ENCODE data around the gene APH1B.

Gene APH1B

DNA sequence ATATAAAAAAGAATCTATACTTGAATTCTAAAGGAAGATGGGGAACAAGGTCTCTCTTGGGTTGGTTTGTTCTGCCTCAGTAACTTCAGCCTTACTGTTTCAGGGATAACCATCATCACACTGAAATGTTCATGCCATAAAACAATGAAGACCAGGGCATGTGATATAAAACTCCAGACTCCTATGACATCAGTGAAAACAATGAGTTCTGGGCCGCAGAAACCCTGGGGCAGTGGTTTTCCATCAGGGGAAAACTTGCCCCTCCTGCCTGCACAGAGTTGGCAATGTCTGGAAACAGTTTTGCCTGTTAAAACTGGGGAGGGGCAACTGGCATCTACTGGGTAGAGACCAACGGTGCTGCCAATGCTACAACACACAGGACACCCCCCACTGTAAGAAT lies 57.4 kb downstream of the APH1B start:
- TF ChIP-seq, protein P1, sequence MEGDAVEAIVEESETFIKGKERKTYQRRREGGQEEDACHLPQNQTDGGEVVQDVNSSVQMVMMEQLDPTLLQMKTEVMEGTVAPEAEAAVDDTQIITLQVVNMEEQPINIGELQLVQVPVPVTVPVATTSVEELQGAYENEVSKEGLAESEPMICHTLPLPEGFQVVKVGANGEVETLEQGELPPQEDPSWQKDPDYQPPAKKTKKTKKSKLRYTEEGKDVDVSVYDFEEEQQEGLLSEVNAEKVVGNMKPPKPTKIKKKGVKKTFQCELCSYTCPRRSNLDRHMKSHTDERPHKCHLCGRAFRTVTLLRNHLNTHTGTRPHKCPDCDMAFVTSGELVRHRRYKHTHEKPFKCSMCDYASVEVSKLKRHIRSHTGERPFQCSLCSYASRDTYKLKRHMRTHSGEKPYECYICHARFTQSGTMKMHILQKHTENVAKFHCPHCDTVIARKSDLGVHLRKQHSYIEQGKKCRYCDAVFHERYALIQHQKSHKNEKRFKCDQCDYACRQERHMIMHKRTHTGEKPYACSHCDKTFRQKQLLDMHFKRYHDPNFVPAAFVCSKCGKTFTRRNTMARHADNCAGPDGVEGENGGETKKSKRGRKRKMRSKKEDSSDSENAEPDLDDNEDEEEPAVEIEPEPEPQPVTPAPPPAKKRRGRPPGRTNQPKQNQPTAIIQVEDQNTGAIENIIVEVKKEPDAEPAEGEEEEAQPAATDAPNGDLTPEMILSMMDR (IDR thresholded peaks at IDR 0.05; ENCODE audit: control insufficient read depth, extremely low read depth, insufficient read depth), result no peak
- no peak for DNase-seq (ENCODE audit: low read depth)
- H3K4me3 ChIP-seq (ENCODE audit: low read depth, low read length), result no peak overlapping the region

DNA sequence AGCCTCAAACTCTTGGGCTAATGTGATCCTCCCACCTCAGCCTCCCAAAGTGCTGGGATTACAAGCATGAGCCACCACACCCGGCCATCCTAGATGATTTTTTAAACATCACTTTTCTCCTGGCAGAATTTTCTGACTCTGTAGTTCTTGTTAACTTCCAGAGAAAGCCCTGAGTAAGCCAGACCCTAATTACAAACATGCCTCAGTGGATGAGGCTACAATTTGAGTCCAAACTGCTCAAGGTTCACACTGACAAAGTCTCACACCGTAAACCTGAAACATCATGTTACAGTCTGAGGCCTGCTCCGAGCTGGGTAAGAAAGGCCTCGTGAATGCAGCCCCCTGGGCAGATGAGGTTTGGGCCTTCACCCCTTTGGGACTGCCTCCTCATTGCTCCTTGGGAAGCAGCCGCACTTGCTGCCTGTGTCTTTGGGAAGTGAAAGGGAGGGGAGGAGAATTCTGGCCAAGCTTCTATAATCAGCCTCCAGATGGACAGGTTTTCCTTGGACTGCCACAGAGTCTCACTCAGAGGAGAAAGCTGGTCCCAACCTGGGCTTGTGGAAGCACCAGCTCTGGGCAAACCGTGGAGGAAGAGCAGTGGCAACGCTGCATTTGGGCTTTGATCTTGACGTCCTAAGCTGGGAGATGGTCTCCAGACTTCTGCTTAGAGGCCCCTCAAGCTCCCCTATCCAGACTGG lies 58.3 kb downstream of the APH1B start:
- TF ChIP-seq, protein P1 (IDR thresholded peaks at IDR 0.05; ENCODE audit: control insufficient read depth, extremely low read depth, insufficient read depth), result no peak
- no peak overlapping the region for H3K4me3 ChIP-seq (ENCODE audit: low read depth, low read length)
- no peak for DNase-seq (ENCODE audit: low read depth)

DNA sequence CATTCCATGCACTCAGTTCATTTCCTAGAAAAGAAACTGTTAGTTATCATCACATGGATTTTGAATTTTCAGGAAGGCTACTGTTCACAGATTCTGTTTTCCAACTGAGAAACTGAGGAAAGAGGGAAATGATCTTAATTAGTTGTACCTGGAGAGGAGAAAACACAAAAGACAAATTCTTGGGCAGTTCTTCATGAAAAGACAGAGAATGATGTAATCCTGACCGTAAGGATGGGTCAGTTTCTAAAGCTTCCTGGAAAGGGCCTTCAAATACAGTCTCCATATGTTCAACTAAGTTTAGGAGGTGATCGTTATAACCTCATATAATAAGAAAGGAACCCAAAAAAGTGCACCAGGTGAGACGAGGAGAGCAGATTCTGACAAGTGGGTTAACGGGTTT lies 59.6 kb downstream of the APH1B start:
- TF ChIP-seq, protein P1 (IDR thresholded peaks at IDR 0.05; ENCODE audit: control insufficient read depth, extremely low read depth, insufficient read depth), result no peak
- H3K4me3 ChIP-seq (ENCODE audit: low read depth, low read length), result no peak overlapping the region
- no peak for DNase-seq (ENCODE audit: low read depth)

DNA sequence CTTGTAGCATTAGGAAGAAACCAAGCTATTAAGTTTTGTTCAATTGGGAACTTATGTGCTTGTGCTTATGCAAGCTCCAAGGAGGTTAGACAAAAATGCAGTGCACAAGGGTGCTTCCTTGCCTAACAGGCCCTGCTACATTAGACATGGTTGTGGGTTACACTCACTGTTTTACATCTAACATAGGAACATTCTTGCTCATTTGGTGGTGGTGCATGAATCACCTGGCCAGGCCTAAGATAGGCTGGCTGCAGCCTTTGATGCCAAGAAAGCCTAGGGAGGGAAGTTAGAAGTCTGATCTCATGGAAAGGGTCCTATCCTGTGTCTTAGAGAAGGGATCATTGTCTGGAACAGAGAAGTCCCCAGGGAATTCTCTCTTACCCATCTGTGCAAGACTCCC lies 60.8 kb downstream of the APH1B start:
- TF ChIP-seq, protein P1 (IDR thresholded peaks at IDR 0.05; ENCODE audit: control insufficient read depth, extremely low read depth, insufficient read depth), result no peak
- no peak overlapping the region for H3K4me3 ChIP-seq (ENCODE audit: low read depth, low read length)
- DNase-seq (ENCODE audit: low read depth), result no peak

DNA sequence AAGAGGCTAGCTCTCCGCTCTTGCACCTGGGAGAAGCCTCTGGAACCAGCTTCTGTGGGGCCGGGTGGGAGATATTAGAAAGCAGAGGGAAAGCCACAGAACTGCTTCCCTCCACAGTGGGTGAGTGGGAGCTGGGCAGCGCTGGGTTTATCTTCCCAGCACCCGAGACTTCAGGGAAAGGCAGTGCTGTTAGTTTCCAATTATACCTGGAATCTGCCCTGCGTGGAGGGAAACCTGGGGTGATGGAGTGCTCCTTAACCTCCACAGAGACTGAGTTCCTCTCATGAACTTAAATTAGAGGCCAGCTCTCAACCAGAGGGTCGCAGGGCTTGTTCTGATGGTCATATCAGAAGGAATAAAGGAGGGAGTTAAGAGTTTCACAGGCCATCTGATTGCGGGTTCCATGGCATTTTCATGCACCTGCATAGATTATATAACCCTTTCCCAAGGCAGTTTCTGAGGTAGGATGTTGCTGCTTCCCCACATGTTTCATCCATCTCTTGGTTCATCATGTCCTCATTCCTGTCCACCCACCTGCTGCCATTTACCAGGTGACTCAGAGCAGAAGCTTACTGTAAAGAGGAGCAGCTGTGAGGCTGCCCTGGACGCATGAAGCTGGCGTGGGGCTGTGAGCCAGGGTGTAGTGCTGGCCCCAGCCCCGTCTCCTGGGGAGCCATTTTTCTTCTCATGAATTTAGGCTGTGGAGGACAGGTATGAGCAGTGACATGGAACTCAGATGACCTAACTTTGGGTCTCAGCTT lies 61.8 kb downstream of the APH1B start:
- no peak overlapping the region for H3K4me3 ChIP-seq (ENCODE audit: low read depth, low read length)
- no peak for DNase-seq (ENCODE audit: low read depth)
- TF ChIP-seq, protein P1 (IDR thresholded peaks at IDR 0.05; ENCODE audit: control insufficient read depth, extremely low read depth, insufficient read depth), result no peak

DNA sequence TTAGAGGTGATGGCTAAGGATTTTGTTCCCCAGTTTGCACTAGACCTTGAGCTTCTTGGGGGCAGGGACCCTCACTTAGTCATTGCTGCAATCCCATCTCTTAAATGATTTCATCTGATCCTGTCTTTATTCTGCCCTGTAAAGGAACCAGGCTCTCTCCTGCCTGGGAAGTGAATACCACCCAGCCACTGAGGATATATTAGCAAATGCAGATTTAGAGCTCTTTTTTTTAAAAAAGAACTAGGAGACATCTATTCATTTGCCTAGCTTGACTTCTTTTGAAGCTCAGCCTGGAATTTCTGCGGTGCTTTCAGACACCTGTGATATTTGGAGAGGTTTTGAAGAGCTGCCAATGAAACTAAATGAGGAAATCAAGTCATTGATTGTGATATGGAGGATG lies 62.4 kb downstream of the APH1B start:
- TF ChIP-seq, protein P1 (IDR thresholded peaks at IDR 0.05; ENCODE audit: control insufficient read depth, extremely low read depth, insufficient read depth), result no peak
- DNase-seq (ENCODE audit: low read depth), result no peak
- no peak overlapping the region for H3K4me3 ChIP-seq (ENCODE audit: low read depth, low read length)

Measured in LNCaP clone FGC (cell line).